ENCODE measurements around the gene IRF8.
"Not testable (repeated sequence)": the region's sequence is repeated elsewhere in the genome, so short reads cannot be mapped to it uniquely, and the experiment has no call there.

The IRF8 gene

GRCh38 chr16:85940214-85940613 lies 41.3 kb downstream of the IRF8 start:
- DNase-seq, result no peak

- DNase-seq, result no peak
Measured at GRCh38 chr16:85941863-85942644, 43.1 kb downstream of the IRF8 start.

GRCh38 chr16:85942659-85943058 lies 43.7 kb downstream of the IRF8 start:
- DNase-seq, result not testable (repeated sequence)

GRCh38 chr16:85943711-85944110 lies 44.7 kb downstream of the IRF8 start:
- no peak for DNase-seq

- no peak for DNase-seq
Measured at GRCh38 chr16:85944572-85945423, 45.8 kb downstream of the IRF8 start.

- DNase-seq, result no peak
Measured at GRCh38 chr16:85945424-85945751, 46.4 kb downstream of the IRF8 start.

GRCh38 chr16:85946541-85947124 lies 47.7 kb downstream of the IRF8 start:
- no peak for DNase-seq

- no peak for DNase-seq
Measured at GRCh38 chr16:85947230-85948137, 48.5 kb downstream of the IRF8 start.

GRCh38 chr16:85948138-85948509 lies 49.2 kb downstream of the IRF8 start:
- no peak for DNase-seq

- DNase-seq, result no peak
Measured at GRCh38 chr16:85948616-85949265, 49.8 kb downstream of the IRF8 start.

GRCh38 chr16:85950136-85950918 lies 51.4 kb downstream of the IRF8 start:
- no peak for DNase-seq

GRCh38 chr16:85952197-85952596 lies 53.2 kb downstream of the IRF8 start:
- DNase-seq, result no peak

- DNase-seq, result no peak
Measured at GRCh38 chr16:85952811-85953210, 53.8 kb downstream of the IRF8 start.

GRCh38 chr16:85954927-85955519 lies 56.1 kb downstream of the IRF8 start:
- no peak for DNase-seq

- DNase-seq, result no peak
Measured at GRCh38 chr16:85955566-85955965, 56.6 kb downstream of the IRF8 start.

- DNase-seq, result no peak
Measured at GRCh38 chr16:85956426-85956825, 57.5 kb downstream of the IRF8 start.

- DNase-seq, result no peak
Measured at GRCh38 chr16:85958731-85959130, 59.8 kb downstream of the IRF8 start.

GRCh38 chr16:85959686-85960085 lies 60.7 kb downstream of the IRF8 start:
- DNase-seq, result no peak

- DNase-seq, result no peak
Measured at GRCh38 chr16:85960486-85961046, 61.6 kb downstream of the IRF8 start.
